ENCODE data around the gene POLL.

DNA sequence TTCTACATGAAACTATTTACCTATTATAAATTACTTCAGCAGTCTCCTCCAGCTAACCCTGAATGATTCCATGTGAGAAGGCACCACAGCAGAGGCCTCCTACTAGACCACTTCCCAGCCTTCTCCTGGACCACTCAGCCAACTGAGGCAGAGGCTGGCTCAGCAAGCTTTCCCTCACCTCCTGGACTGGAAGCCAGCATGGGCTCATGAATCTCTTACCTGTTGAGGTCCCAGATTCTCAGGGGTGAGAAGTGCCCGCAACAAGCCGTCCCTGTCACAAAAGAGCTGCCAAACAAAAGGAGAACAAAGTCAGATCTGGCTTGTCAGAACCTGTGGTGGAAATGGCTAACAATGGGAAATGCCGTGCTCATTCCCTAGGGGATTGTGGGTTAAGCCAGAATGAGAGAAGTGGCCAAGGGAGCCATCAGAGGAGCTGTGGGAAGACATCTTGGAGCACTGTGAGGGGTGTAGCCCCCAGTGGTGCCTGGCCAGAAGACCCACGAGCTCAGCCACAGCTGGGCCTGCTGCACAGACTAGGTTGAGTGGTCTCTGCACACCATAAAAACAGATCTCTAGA, 36.6 kb upstream of the POLL start:
- no peak for TF ChIP-seq POLR2A (IDR thresholded peaks at IDR 0.05)
- TF ChIP-seq, protein P1, sequence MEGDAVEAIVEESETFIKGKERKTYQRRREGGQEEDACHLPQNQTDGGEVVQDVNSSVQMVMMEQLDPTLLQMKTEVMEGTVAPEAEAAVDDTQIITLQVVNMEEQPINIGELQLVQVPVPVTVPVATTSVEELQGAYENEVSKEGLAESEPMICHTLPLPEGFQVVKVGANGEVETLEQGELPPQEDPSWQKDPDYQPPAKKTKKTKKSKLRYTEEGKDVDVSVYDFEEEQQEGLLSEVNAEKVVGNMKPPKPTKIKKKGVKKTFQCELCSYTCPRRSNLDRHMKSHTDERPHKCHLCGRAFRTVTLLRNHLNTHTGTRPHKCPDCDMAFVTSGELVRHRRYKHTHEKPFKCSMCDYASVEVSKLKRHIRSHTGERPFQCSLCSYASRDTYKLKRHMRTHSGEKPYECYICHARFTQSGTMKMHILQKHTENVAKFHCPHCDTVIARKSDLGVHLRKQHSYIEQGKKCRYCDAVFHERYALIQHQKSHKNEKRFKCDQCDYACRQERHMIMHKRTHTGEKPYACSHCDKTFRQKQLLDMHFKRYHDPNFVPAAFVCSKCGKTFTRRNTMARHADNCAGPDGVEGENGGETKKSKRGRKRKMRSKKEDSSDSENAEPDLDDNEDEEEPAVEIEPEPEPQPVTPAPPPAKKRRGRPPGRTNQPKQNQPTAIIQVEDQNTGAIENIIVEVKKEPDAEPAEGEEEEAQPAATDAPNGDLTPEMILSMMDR (IDR thresholded peaks at IDR 0.05), result no peak
- no peak for TF ChIP-seq POLR2AphosphoS5 (IDR thresholded peaks at IDR 0.05)
- TF ChIP-seq EP300 (IDR thresholded peaks at IDR 0.05; ENCODE audit: low read depth), result no peak

All from transverse colon (tissue), 4 donors.